HUES48 (cell line): ENCODE data around the gene IL20RB.
"Not testable (repeated sequence)": the region's sequence is repeated elsewhere in the genome, so short reads cannot be mapped to it uniquely, and the experiment has no call there.

Experiments
- H3K27ac ChIP-seq: one replicate; pipeline ENCODE4 v1.7.0; 2013; ENCODE audit warnings: low read depth, low read length, inconsistent platforms
- H3K27me3 ChIP-seq: 2 replicates; pipeline ENCODE4 v1.6.1; 2013; ENCODE audit warnings: mild to moderate bottlenecking, low read length; ENCODE audit not compliant: control insufficient read depth, insufficient read depth
- H3K36me3 ChIP-seq: 2 replicates; pipeline ENCODE4 v1.6.1; 2013; ENCODE audit warnings: low read length; ENCODE audit not compliant: control insufficient read depth, insufficient read depth
- H3K4me1 ChIP-seq: 2 replicates; pipeline ENCODE4 v1.6.1; 2013; ENCODE audit warnings: mild to moderate bottlenecking, low read length; ENCODE audit not compliant: control insufficient read depth, insufficient read depth
- H3K4me3 ChIP-seq: 2 replicates; pipeline ENCODE4 v1.5.1; 2013; ENCODE audit warnings: mild to moderate bottlenecking, low read depth, low read length
- H3K9ac ChIP-seq: 2 replicates; pipeline ENCODE4 v1.6.1; 2013; ENCODE audit warnings: mild to moderate bottlenecking, low read depth, low read length, moderate library complexity
- H3K9me3 ChIP-seq: 2 replicates; pipeline ENCODE4 v1.6.1; 2013; ENCODE audit warnings: low read length; ENCODE audit not compliant: control insufficient read depth, insufficient read depth

The IL20RB gene

GRCh38 chr3:137010137-137010536 lies 52.4 kb downstream of the IL20RB start:
- no peak overlapping the region for H3K9ac ChIP-seq
- no peaks in the 10 kb centered on the region for H3K36me3 ChIP-seq
- H3K27ac ChIP-seq, result no peak overlapping the region
- H3K4me1 ChIP-seq, result peaks cover 3% of the 10 kb centered on the region; the same call in 1 of the 2 replicates
- no peaks in the 10 kb centered on the region for H3K9me3 ChIP-seq
- no peaks in the 10 kb centered on the region for H3K27me3 ChIP-seq
- no peak overlapping the region for H3K4me3 ChIP-seq

- Histone ChIP-seq H3K9ac (no peak overlapping the region), H3K27me3 (no peaks in the 10 kb centered on the region), H3K27ac (no peak overlapping the region), H3K4me3 (no peak overlapping the region), H3K9me3 (no peaks in the 10 kb centered on the region), H3K4me1 (peaks cover 3% of the 10 kb centered on the region; the same call in 1 of the 2 replicates), H3K36me3 (no peaks in the 10 kb centered on the region)
These were observed 53.4 kb downstream of the IL20RB start for GRCh38 chr3:137011153-137011552.

- no peaks in the 10 kb centered on the region for H3K36me3 ChIP-seq
- H3K9me3 ChIP-seq, result no peaks in the 10 kb centered on the region
- no peak overlapping the region for H3K27ac ChIP-seq
- H3K4me1 ChIP-seq, result peaks cover 3% of the 10 kb centered on the region; the same call in 1 of the 2 replicates
- H3K27me3 ChIP-seq, result no peaks in the 10 kb centered on the region
- H3K4me3 ChIP-seq, result no peak overlapping the region
- H3K9ac ChIP-seq, result no peak overlapping the region
These were observed 54.3 kb downstream of the IL20RB start for GRCh38 chr3:137012097-137012501.

GRCh38 chr3:137013951-137014688 lies 56.3 kb downstream of the IL20RB start:
- H3K9ac ChIP-seq, result no peak overlapping the region
- H3K27me3 ChIP-seq, result no peaks in the 10 kb centered on the region
- no peaks in the 10 kb centered on the region for H3K36me3 ChIP-seq
- H3K4me3 ChIP-seq, result peak overlapping the region; percentile 51
- H3K27ac ChIP-seq, result no peak overlapping the region
- H3K9me3 ChIP-seq, result no peaks in the 10 kb centered on the region
- H3K4me1 ChIP-seq, result peaks cover 3% of the 10 kb centered on the region; the same call in 1 of the 2 replicates

- H3K4me3 ChIP-seq, H3K36me3 ChIP-seq, H3K27me3 ChIP-seq, H3K27ac ChIP-seq, H3K9ac ChIP-seq, H3K9me3 ChIP-seq, H3K4me1 ChIP-seq: not testable (repeated sequence)
These were observed 59.5 kb downstream of the IL20RB start for GRCh38 chr3:137017316-137017715.

GRCh38 chr3:137020315-137020714 lies 62.5 kb downstream of the IL20RB start:
- H3K27me3 ChIP-seq, result no peaks in the 10 kb centered on the region
- no peaks in the 10 kb centered on the region for H3K36me3 ChIP-seq
- H3K9ac ChIP-seq, result no peak overlapping the region
- no peak overlapping the region for H3K27ac ChIP-seq
- H3K4me3 ChIP-seq, result no peak overlapping the region
- no peaks in the 10 kb centered on the region for H3K9me3 ChIP-seq
- H3K4me1 ChIP-seq, result no peaks in the 10 kb centered on the region

- H3K4me3 ChIP-seq, result no peak overlapping the region
- no peaks in the 10 kb centered on the region for H3K4me1 ChIP-seq
- H3K27ac ChIP-seq, result no peak overlapping the region
- no peaks in the 10 kb centered on the region for H3K36me3 ChIP-seq
- H3K9me3 ChIP-seq, result no peaks in the 10 kb centered on the region
- no peak overlapping the region for H3K9ac ChIP-seq
- no peaks in the 10 kb centered on the region for H3K27me3 ChIP-seq
These were observed 63.1 kb downstream of the IL20RB start for GRCh38 chr3:137020888-137021287.

- no peaks in the 10 kb centered on the region for H3K4me1 ChIP-seq
- no peak overlapping the region for H3K27ac ChIP-seq
- no peak overlapping the region for H3K9ac ChIP-seq
- no peaks in the 10 kb centered on the region for H3K9me3 ChIP-seq
- no peak overlapping the region for H3K4me3 ChIP-seq
- H3K27me3 ChIP-seq, result no peaks in the 10 kb centered on the region
- H3K36me3 ChIP-seq, result no peaks in the 10 kb centered on the region
These were observed 66.6 kb downstream of the IL20RB start for GRCh38 chr3:137024348-137024747.

GRCh38 chr3:137026701-137027100 lies 68.9 kb downstream of the IL20RB start:
- Histone ChIP-seq H3K4me3 (no peak overlapping the region), H3K9me3 (no peaks in the 10 kb centered on the region), H3K9ac (no peak overlapping the region), H3K4me1 (peaks cover under 1% of the 10 kb centered on the region; the same call in 1 of the 2 replicates), H3K36me3 (no peaks in the 10 kb centered on the region), H3K27me3 (peaks cover 6% of the 10 kb centered on the region), H3K27ac (no peak overlapping the region)

GRCh38 chr3:137032465-137033120 lies 74.8 kb downstream of the IL20RB start:
- Histone ChIP-seq H3K9me3 (no peaks in the 10 kb centered on the region), H3K9ac (peak overlapping the region; percentile 30; the same call in 1 of the 2 replicates), H3K4me1 (peaks cover 23% of the 10 kb centered on the region), H3K4me3 (peak overlapping the region; percentile 65), H3K27me3 (peaks cover 19% of the 10 kb centered on the region), H3K36me3 (no peaks in the 10 kb centered on the region), H3K27ac (peak overlapping the region; percentile 61)

GRCh38 chr3:137035631-137036030 lies 77.8 kb downstream of the IL20RB start:
- Histone ChIP-seq H3K36me3 (no peaks in the 10 kb centered on the region), H3K9ac (no peak overlapping the region), H3K27me3 (peaks cover 19% of the 10 kb centered on the region), H3K4me1 (peaks cover 23% of the 10 kb centered on the region), H3K4me3 (no peak overlapping the region), H3K27ac (no peak overlapping the region), H3K9me3 (no peaks in the 10 kb centered on the region)
